NCI-H526 treated with DMSO at 0.1 percent for 48 hours (cell line): Measurements from ENCODE around the gene FBXL5.

Experiments
- DNase-seq: peaks from one replicate; lab custom pipeline; 2025; lab: John Stamatoyannopoulos, UW

FBXL5 gene

GRCh38 chr4:15655223-15656037 lies at the start of gene FBXL5:
TSS of gene FBXL5 (minus strand) at chr4:15655357. CDS start at chr4:15655287, 70 bp downstream.
- peak; percentile 62 for DNase-seq

- DNase-seq = no peak
Observed at GRCh38 chr4:15704129-15704528, 49.0 kb upstream of the FBXL5 start.

GRCh38 chr4:15703439-15703838 lies 48.3 kb upstream of the FBXL5 start:
- no peak for DNase-seq

- no peak for DNase-seq
Observed at GRCh38 chr4:15702941-15703403, 47.8 kb upstream of the FBXL5 start, which contains the start of gene BST1. TSS of gene BST1 (plus strand) at chr4:15703065. CDS start at chr4:15703145, 80 bp downstream.

GRCh38 chr4:15696866-15697265 lies 41.7 kb upstream of the FBXL5 start:
- no peak for DNase-seq

GRCh38 chr4:15695729-15696128 lies 40.6 kb upstream of the FBXL5 start:
- no peak for DNase-seq

GRCh38 chr4:15695240-15695699 lies 40.1 kb upstream of the FBXL5 start:
- no peak for DNase-seq

GRCh38 chr4:15694431-15694830 lies 39.3 kb upstream of the FBXL5 start:
- no peak for DNase-seq

- DNase-seq = no peak
Observed at GRCh38 chr4:15692602-15693001, 37.4 kb upstream of the FBXL5 start.

GRCh38 chr4:15691346-15692135 lies 36.4 kb upstream of the FBXL5 start:
- DNase-seq = no peak

GRCh38 chr4:15690020-15690809 lies 35.1 kb upstream of the FBXL5 start:
- DNase-seq = no peak

GRCh38 chr4:15689540-15689939 lies 34.4 kb upstream of the FBXL5 start:
- no peak for DNase-seq

GRCh38 chr4:15688051-15688450 lies 32.9 kb upstream of the FBXL5 start:
- no peak for DNase-seq

GRCh38 chr4:15684498-15684897 lies 29.3 kb upstream of the FBXL5 start:
- DNase-seq = no peak

- no peak for DNase-seq
Observed at GRCh38 chr4:15683143-15683495, 28.0 kb upstream of the FBXL5 start.

GRCh38 chr4:15682242-15683142 lies 27.3 kb upstream of the FBXL5 start:
- no peak for DNase-seq

- DNase-seq = peak; percentile 93
Observed at GRCh38 chr4:15681372-15682241, 26.4 kb upstream of the FBXL5 start, which contains the start of gene FAM200B. TSS of gene FAM200B (plus strand) at chr4:15681827. CDS start at chr4:15686978, 5,151 bp downstream.

GRCh38 chr4:15681067-15681371 lies 25.9 kb upstream of the FBXL5 start:
- no peak for DNase-seq

GRCh38 chr4:15677507-15677988 lies 22.4 kb upstream of the FBXL5 start:
- no peak for DNase-seq

GRCh38 chr4:15676899-15677298 lies 21.7 kb upstream of the FBXL5 start:
- DNase-seq = no peak
